Measurements from ENCODE around the gene PDCD10.

The PDCD10 gene

DNA sequence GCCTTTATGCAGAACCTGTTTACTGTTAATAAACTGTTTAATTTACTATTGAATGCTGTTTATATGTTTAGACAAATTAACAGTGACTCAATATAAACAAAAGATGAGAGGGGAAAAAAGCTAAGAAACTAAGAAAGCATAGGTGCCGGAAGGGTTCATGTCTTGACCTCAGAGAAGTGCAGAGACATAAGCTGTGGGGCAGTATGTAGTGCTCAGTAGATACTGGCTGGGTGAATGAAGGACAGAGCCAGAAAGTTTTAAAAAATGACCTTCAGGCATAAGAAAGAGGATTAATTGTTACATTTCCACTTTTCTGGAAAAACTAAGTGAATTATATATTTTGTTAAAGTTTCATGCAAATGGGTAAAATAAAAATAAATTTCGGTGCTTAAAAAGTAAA, 15.0 kb upstream of the PDCD10 start:
- ChIA-PET POLR2A (interaction anchor here (1.0 kb wide), 1 partner anchor 14 kb away, joined by 4 read pairs; the partner anchor contains the start of gene SERPINI1), CTCF (interaction anchor here (0.8 to 0.9 kb wide), 2 partner anchors 8 to 59 kb away, joined by 3 read pairs; no protein-coding TSS in a partner anchor)
- TF ChIP-seq FOXK2 (IDR thresholded peaks at IDR 0.05) = no peak
- no peak for TF ChIP-seq ZNF384 (IDR thresholded peaks at IDR 0.05)
- TF ChIP-seq CTBP1 (IDR thresholded peaks at IDR 0.05; ENCODE audit: borderline replicate concordance) = no peak
- TF ChIP-seq ARNT (IDR thresholded peaks at IDR 0.05) = no peak
- no peak for TF ChIP-seq FOXM1 (IDR thresholded peaks at IDR 0.05; ENCODE audit: borderline replicate concordance)
- TF ChIP-seq SP1 (IDR thresholded peaks at IDR 0.05) = no peak
- TF ChIP-seq LEF1 (IDR thresholded peaks at IDR 0.05; ENCODE audit: borderline replicate concordance) = no peak
- no peak for TF ChIP-seq TARDBP (IDR thresholded peaks at IDR 0.05)
- no peak for TF ChIP-seq BHLHE40 (IDR thresholded peaks at IDR 0.05; ENCODE audit: borderline replicate concordance)
- TF ChIP-seq FOXA1 (IDR thresholded peaks at IDR 0.05) = no peak
- no peak for TF ChIP-seq L3MBTL2 (conservative IDR thresholded peaks at IDR 0.05)
- TF ChIP-seq, protein P1, sequence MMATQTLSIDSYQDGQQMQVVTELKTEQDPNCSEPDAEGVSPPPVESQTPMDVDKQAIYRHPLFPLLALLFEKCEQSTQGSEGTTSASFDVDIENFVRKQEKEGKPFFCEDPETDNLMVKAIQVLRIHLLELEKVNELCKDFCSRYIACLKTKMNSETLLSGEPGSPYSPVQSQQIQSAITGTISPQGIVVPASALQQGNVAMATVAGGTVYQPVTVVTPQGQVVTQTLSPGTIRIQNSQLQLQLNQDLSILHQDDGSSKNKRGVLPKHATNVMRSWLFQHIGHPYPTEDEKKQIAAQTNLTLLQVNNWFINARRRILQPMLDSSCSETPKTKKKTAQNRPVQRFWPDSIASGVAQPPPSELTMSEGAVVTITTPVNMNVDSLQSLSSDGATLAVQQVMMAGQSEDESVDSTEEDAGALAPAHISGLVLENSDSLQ (IDR thresholded peaks at IDR 0.05) = no peak
- no peak for TF ChIP-seq HDGF (IDR thresholded peaks at IDR 0.05; ENCODE audit: borderline replicate concordance)
- no peak for TF ChIP-seq ELF4 (IDR thresholded peaks at IDR 0.05)
- TF ChIP-seq SUZ12 (IDR thresholded peaks at IDR 0.05) = no peak
- no peak for TF ChIP-seq NFRKB (IDR thresholded peaks at IDR 0.05)
- no peak for DNase-seq (ENCODE audit: extremely low spot score)

DNA sequence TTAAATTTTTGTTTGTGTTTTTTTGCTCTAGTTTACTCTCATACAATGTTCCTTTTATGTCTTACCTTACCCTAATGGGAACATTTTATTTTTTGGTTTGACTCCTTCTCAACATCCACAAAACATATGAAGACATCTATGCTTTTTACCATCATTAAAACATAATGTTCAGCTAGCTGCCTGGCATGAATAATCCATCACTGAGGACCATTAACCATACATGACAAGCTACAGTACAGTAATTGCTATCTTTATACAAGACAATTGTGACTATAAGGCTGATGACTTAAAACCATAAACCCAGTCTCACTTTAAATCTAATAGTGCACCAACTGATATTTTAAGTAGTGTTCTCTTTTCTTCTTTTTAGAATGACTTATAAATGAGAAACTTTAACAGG, 14.5 kb upstream of the PDCD10 start:
- TF ChIP-seq NFRKB (IDR thresholded peaks at IDR 0.05) = no peak
- no peak for TF ChIP-seq HDGF (IDR thresholded peaks at IDR 0.05; ENCODE audit: borderline replicate concordance)
- DNase-seq (ENCODE audit: extremely low spot score) = no peak
- ChIA-PET CTCF (interaction anchor here (0.8 to 0.9 kb wide), 2 partner anchors 8 to 58 kb away, joined by 3 read pairs; no protein-coding TSS in a partner anchor), POLR2A (interaction anchor here (1.0 kb wide), 1 partner anchor 13 kb away, joined by 4 read pairs; the partner anchor contains the start of gene SERPINI1)

DNA sequence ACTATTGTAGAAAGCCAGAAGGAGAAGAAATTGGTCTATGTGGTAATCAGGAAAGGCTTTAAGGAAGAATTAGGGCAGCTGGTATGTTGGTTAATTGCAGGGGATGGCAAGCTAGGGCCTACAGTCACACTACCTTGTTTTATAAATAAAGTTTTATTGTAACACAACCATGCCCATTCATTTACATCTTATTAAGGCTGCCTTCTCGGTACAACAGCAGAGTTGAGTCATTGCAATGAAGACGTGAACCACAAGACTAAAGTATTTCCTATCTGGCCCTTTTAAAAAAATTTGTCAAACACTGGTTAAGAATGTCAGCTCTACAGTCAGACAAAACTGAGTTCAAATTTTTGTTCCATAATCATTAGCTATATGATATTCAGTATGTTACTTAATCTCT, 9.1 kb upstream of the PDCD10 start:
- DNase-seq (ENCODE audit: extremely low spot score) = no peak
- ChIA-PET POLR2A (no interaction called here), CTCF (no interaction called here)

DNA sequence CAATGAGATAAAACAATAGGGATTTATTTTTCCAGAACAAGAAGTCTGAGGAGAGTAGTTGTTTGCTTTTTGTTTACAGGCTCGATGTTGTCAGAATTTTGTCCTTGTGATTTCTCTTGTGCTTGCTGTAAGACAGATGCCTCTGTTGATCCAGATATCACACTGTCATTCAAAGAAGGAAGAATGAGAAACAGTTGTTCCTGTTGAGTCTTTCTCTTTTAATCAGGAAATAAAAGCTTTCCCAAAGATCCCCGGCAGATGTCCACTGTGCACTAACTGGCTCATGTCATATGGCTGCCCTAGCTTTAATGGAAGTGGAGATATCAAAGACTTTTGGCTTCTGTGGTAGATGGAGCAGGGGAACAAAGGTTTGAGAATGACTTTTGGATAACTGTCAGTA, 7.6 kb upstream of the PDCD10 start:
- POLR2A ChIA-PET = no interaction called here
- TF ChIP-seq HDGF (IDR thresholded peaks at IDR 0.05; ENCODE audit: borderline replicate concordance) (no peak), FOXA1 (IDR thresholded peaks at IDR 0.05) (no peak), SUZ12 (IDR thresholded peaks at IDR 0.05) (no peak), CTBP1 (IDR thresholded peaks at IDR 0.05; ENCODE audit: borderline replicate concordance) (no peak), ARNT (IDR thresholded peaks at IDR 0.05) (no peak), LEF1 (IDR thresholded peaks at IDR 0.05; ENCODE audit: borderline replicate concordance) (no peak), SP1 (IDR thresholded peaks at IDR 0.05) (no peak), FOXK2 (IDR thresholded peaks at IDR 0.05) (no peak), FOXM1 (IDR thresholded peaks at IDR 0.05; ENCODE audit: borderline replicate concordance) (no peak), ZNF384 (IDR thresholded peaks at IDR 0.05) (no peak), NFRKB (IDR thresholded peaks at IDR 0.05) (no peak), L3MBTL2 (conservative IDR thresholded peaks at IDR 0.05) (no peak), BHLHE40 (IDR thresholded peaks at IDR 0.05; ENCODE audit: borderline replicate concordance) (no peak)
- TF ChIP-seq, protein P1 (IDR thresholded peaks at IDR 0.05) = no peak
- CTCF ChIA-PET = interaction anchor here (0.7 kb wide), 1 partner anchor 341 kb away, joined by 3 read pairs; no protein-coding TSS in a partner anchor
- DNase-seq (ENCODE audit: extremely low spot score) = no peak

More for the DNA sequence above, 9.1 kb upstream of the PDCD10 start:
- TF ChIP-seq ARNT (IDR thresholded peaks at IDR 0.05) = no peak
- no peak for TF ChIP-seq CTBP1 (IDR thresholded peaks at IDR 0.05; ENCODE audit: borderline replicate concordance)
- TF ChIP-seq FOXK2 (IDR thresholded peaks at IDR 0.05) = no peak
- TF ChIP-seq SP1 (IDR thresholded peaks at IDR 0.05) = no peak
- TF ChIP-seq, protein P1 (IDR thresholded peaks at IDR 0.05) = no peak
- no peak for TF ChIP-seq BHLHE40 (IDR thresholded peaks at IDR 0.05; ENCODE audit: borderline replicate concordance)
- TF ChIP-seq ZNF384 (IDR thresholded peaks at IDR 0.05) = no peak
- no peak for TF ChIP-seq FOXA1 (IDR thresholded peaks at IDR 0.05)
- no peak for TF ChIP-seq NFRKB (IDR thresholded peaks at IDR 0.05)
- TF ChIP-seq TARDBP (IDR thresholded peaks at IDR 0.05) = no peak
- TF ChIP-seq FOXM1 (IDR thresholded peaks at IDR 0.05; ENCODE audit: borderline replicate concordance) = no peak
- no peak for TF ChIP-seq LEF1 (IDR thresholded peaks at IDR 0.05; ENCODE audit: borderline replicate concordance)
- no peak for TF ChIP-seq HDGF (IDR thresholded peaks at IDR 0.05; ENCODE audit: borderline replicate concordance)
- no peak for TF ChIP-seq ELF4 (IDR thresholded peaks at IDR 0.05)

DNA sequence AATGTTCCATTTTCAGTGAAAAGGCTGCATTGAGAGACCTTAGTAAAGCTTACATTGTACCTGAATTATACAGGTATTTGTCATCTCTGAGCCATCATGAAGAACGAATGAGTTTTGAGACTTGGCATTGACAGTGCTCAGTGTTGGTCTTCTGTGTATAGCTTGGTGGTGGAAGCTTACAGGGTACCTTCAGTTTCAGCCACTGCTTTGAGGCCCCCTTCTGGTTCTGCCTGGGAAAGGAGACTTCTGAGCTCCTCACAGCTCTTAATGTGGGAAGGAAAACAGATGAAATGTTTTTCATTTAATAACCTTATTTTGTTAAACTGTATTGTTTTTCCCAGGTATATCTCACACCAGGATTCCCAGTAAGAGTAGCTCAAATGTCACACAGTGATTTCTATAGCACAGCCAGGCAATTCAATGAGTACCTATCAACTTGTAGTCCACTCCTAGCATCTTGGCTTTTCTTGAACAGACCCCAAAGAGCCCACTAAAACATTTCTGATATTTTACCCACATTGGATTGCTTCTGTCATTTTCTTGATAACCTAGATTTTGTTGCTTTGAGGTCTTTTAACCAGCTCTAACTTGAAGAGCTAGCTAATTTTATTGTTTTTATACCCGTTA, 6.4 kb upstream of the PDCD10 start:
- DNase-seq (ENCODE audit: extremely low spot score) = peak; percentile 34

DNA sequence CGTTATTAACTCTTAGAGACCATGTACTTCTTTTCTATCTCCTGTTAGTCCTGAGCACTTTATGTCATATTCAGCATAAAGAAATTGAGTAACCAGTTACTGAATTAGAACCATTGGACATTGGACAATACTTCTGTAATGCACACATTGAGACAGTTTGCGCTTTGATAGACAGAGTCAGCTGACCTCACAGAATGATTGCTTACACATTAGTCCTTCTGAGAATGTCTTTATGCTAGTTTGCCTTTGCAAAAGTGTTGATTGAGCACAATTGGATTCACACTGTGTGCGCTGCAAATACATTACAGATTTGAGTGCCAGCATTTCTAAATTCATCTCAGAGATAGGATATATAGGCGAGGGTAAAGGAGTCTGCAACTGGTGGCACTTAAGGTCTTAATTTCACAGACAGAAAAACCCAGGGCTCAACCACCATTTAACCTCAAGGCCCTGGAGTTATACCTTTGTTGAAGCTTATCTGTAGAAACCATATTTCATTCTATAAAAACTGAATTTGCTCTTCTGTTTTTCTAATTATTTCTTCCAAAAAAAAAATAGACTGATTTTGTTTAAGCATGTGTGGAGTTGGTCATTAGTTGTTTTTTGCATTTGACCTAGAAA, 4.6 kb upstream of the PDCD10 start:
- ChIA-PET POLR2A (no interaction called here), CTCF (no interaction called here)

More for the DNA sequence above, 6.4 kb upstream of the PDCD10 start:
- ChIA-PET CTCF (interaction anchor here (0.7 to 1.0 kb wide), 2 partner anchors 9 to 1530 kb away, joined by 3 read pairs; no protein-coding TSS in a partner anchor), POLR2A (no interaction called here)
- no peak for TF ChIP-seq BHLHE40 (IDR thresholded peaks at IDR 0.05; ENCODE audit: borderline replicate concordance)
- no peak for TF ChIP-seq FOXK2 (IDR thresholded peaks at IDR 0.05)
- TF ChIP-seq CTBP1 (IDR thresholded peaks at IDR 0.05; ENCODE audit: borderline replicate concordance) = no peak

More for the DNA sequence above, 4.6 kb upstream of the PDCD10 start:
- no peak for DNase-seq (ENCODE audit: extremely low spot score)
- no peak for TF ChIP-seq LEF1 (IDR thresholded peaks at IDR 0.05; ENCODE audit: borderline replicate concordance)
- no peak for TF ChIP-seq SUZ12 (IDR thresholded peaks at IDR 0.05)
- TF ChIP-seq NFRKB (IDR thresholded peaks at IDR 0.05) = no peak
- no peak for TF ChIP-seq BHLHE40 (IDR thresholded peaks at IDR 0.05; ENCODE audit: borderline replicate concordance)
- TF ChIP-seq TARDBP (IDR thresholded peaks at IDR 0.05) = no peak
- TF ChIP-seq L3MBTL2 (conservative IDR thresholded peaks at IDR 0.05) = no peak
- no peak for TF ChIP-seq HDGF (IDR thresholded peaks at IDR 0.05; ENCODE audit: borderline replicate concordance)
- TF ChIP-seq FOXM1 (IDR thresholded peaks at IDR 0.05; ENCODE audit: borderline replicate concordance) = no peak
- TF ChIP-seq ZNF384 (IDR thresholded peaks at IDR 0.05) = no peak
- TF ChIP-seq FOXK2 (IDR thresholded peaks at IDR 0.05) = no peak
- no peak for TF ChIP-seq FOXA1 (IDR thresholded peaks at IDR 0.05)
- no peak for TF ChIP-seq ELF4 (IDR thresholded peaks at IDR 0.05)
- no peak for TF ChIP-seq ARNT (IDR thresholded peaks at IDR 0.05)
- TF ChIP-seq, protein P1 (IDR thresholded peaks at IDR 0.05) = no peak
- TF ChIP-seq SP1 (IDR thresholded peaks at IDR 0.05) = no peak
- TF ChIP-seq CTBP1 (IDR thresholded peaks at IDR 0.05; ENCODE audit: borderline replicate concordance) = no peak

Data from HEK293T (cell line).